SH-SY5Y (cell line): ENCODE results near the gene TRPM5.

ENCODE experiments used
- GATA2 ChIP-seq: IDR thresholded peaks from 2 replicates; pipeline ENCODE4 v1.6.1; 2011; ENCODE audit warnings: mild to moderate bottlenecking, low read depth, low read length
- GATA3 ChIP-seq: IDR thresholded peaks from 2 replicates; pipeline ENCODE4 v1.6.1; 2011; ENCODE audit warnings: low read depth, mild to moderate bottlenecking, low read length, moderate library complexity

The TRPM5 gene, protein sequence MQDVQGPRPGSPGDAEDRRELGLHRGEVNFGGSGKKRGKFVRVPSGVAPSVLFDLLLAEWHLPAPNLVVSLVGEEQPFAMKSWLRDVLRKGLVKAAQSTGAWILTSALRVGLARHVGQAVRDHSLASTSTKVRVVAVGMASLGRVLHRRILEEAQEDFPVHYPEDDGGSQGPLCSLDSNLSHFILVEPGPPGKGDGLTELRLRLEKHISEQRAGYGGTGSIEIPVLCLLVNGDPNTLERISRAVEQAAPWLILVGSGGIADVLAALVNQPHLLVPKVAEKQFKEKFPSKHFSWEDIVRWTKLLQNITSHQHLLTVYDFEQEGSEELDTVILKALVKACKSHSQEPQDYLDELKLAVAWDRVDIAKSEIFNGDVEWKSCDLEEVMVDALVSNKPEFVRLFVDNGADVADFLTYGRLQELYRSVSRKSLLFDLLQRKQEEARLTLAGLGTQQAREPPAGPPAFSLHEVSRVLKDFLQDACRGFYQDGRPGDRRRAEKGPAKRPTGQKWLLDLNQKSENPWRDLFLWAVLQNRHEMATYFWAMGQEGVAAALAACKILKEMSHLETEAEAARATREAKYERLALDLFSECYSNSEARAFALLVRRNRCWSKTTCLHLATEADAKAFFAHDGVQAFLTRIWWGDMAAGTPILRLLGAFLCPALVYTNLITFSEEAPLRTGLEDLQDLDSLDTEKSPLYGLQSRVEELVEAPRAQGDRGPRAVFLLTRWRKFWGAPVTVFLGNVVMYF (N-terminal part only)

DNA sequence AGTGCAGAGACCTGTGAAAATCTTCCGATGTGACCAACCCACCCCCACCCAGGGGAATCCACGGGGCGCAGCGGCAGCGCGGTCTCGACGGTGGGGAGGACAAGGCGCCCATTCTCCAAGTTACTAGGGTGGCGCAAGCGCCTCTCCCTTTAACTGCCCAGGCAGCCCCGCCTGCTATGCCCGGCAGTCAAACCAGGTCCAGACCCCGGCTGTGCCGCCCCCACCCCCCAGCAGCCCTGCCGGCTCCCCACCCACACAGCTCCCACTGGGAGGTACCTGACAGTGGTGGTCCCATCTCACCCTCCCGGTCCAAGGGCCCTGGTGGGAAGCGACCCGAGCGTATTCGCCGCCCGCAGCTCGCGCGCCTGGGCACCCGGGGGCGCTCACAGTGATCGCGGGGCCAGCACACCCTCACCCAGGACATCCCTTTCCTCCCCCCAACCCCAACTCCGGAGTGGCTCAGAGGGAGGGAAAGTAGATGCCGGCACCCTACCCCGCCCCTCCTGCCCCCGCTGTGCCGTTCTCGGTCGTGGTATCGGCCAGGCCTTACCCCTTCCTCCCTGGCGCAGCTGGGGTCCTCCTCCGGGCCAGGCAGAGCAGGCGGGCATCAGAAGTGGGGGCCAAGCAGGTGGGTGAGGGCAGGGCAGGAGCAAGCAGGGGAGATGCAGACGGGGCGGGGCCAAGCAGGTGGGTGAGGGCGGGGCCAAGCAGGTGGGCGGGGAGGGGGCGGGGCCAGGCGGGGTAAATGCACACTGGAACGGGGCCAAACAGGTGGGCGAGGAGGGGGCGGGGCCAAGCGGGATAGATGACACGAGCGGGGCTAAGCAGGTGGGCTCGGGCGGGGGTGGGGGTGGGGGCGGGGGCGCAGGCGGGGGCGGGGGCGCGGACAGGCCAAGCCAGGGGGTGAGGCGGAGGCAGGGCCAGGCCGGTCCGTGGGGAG, at the start of gene TRPM5:
Gene TRPM5 (minus strand): TSS at position 634 of the 940 bp plus-strand sequence. CDS start 21,478 bp downstream, outside the sequence.
- TF ChIP-seq GATA2, result no peak
- no peak for TF ChIP-seq GATA3

DNA sequence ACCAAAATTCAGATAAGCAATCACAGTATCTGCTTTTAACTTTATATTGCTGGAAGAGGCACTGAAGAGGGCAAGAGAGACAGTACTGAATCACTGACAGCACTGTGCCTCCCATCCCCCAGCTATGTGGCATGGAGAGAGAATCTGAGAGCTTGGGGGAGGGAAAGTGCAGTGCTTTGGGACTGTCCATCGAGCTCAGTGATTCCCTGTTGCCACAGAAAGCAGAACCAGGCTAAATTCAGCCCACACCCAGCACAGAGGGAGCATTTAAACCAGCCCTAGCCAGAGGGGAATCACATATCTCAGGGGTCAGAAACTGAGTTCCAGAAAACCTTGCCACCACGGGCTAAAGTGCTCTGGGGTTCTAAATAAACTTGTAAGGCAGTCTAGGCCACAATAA, 44.8 kb upstream of the TRPM5 start:
- TF ChIP-seq GATA3, result no peak
- TF ChIP-seq GATA2, result no peak

DNA sequence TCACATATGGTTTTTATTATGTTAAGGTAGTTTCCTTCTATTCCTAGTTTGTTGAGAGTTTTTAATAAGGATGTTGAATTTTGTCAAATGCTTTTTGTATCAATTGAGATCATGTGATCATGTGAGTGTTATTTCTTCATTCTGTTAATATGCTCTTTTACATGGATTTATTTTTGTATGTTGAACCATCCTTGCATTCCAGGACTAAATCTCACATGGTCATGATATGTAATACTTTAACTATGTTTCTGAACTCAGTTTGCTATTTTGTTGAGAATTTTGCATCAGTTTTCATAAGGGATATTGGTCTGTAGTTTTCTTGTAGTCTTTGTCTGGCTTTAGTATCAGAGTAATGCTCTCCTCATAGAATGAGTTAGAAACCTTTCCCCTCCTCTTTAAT, 43.7 kb upstream of the TRPM5 start:
- TF ChIP-seq GATA3 (no peak), GATA2 (no peak)

DNA sequence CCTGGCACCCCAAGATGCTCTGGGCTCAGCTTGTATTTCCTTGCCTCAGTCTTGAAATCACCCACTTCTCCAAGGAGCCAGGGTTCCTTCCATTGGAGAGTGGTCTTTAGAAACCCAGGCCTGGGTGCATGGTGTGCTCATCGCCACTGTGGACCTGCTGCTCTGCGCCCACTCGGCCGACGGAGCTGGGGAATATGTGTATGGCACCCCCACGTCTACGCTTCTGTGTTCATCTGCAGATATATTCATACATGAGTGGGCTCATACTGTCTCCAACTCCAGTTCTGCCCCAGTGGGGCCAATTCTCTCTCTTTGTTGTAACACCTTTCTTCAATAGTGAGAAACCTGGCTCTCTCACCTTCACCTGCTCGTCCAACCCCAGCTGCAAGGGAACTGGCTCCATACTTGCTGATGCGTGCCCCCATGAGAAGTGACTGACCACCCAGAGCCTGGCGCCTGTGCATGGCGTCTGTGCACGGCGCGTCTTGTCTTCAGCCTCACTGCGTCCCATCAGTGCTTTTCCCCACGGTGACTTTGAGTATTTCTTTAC, 40.3 kb upstream of the TRPM5 start:
- TF ChIP-seq GATA3, result no peak
- no peak for TF ChIP-seq GATA2

DNA sequence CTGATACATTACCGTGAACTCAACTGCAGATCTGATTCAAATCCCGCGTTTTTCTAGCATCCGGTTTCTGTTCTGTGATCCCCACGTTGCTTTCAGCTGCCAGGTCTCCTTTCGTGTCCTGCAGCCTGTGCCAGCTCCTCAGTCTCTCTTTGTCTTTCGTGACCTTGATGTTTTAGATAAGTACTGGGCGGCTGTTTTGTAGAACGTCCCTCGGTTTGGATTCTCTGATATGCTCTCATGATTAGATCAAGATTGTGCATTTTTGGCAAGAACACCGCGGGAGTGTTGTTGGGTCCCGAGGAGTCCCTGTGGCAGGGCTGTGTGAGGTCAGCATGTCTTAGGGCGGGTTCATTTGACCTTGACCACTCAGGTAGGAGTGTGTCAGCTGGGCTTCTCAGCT, 39.1 kb upstream of the TRPM5 start:
- TF ChIP-seq GATA3, result peak; percentile 65
- TF ChIP-seq GATA2, result peak; percentile 90

DNA sequence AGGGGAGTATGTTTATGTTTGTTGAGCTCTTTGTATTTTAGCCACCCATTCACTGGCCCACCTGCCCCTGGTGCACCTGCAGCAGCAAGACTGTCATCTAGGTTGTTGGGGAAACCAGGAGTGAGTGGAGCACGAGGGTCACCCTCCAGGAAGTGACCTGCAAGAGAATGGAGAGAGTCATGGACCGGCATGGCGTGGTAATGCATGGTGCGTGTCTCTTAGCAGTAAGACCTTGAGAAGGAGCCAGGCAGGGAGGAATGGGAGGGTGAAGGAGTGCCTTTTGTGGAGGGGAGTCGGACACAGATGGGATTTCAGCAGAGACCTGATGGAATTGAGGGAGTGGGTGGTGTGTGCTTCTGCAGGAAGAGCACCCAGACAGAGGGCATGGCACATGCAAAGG, 38.4 kb upstream of the TRPM5 start:
- TF ChIP-seq GATA2 (no peak), GATA3 (no peak)

DNA sequence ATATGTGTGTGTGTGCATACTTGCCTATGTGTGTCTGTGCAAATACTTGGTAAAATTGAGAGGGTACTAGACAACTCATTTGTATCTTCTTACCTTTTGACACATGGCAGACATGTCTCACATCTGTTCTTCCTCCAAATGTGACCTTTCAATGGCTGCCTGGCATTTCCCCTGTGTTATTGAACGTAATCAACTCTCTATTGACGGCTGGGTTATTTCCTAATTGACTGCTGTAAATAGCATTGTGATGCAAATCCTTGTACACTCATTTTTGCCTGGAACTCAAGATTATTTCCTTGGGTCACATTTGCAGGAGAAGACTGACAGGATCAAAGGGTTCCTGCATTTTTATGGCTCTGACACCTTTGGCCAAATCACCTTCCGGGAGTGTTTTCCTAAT, 37.9 kb upstream of the TRPM5 start:
- TF ChIP-seq GATA2 (no peak), GATA3 (no peak)

DNA sequence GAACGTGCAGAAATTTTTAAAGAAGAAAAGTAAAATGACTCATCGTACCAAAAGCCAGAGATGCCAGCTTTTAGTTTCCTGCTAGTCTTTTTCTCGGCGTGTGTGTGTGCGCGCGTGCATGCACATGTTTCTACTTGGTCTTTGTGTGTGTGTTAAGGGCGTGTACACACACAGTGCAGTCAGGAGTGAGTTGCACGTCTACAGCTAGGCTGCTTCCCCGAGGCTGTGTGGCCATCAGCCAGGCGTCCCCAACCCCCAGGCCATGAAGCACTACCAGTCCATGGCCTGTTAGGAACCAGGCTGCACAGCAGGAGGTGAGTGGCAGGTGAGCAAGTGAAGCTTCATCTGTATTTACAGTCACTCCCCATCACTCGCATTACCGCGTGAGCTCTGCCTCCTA, 36.9 kb upstream of the TRPM5 start:
- TF ChIP-seq GATA2 (no peak), GATA3 (no peak)

DNA sequence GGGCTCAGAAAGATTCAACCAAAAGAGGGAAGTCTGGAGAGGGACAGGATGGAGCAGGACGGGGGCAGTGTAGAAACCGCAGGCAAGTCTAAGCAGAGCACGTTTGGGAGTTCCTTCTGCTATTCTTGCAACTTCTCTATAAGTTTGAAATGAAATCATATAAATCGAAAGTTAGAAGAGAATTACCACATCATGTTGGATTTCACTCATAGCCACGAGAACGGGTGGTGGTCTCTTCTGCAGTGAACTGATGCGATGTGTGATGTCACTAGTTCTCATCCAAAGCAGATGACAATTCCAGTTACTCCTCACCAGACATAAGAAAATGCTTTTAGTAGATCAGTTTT, 36.5 kb upstream of the TRPM5 start:
- TF ChIP-seq GATA3, result no peak
- no peak for TF ChIP-seq GATA2

DNA sequence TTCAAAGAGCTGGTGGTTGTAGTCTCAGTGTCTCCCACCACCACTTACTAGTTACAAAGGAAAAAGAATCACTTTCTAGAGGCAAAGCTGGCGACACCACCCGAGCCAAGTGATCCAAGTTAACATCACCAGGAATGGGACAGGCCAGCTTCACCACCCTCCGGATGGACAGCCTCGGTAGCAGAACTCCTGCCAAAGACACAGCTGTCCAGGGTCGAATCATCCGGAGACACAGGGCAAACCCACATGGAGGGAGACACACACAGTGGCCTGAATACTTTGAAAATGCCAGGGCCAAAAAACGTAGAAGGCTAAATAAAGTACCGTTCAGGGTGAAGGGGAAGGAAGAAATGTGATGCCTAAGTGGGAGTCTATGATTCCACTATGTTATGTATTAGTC, 33.6 kb upstream of the TRPM5 start:
- TF ChIP-seq GATA3 (no peak), GATA2 (no peak)

DNA sequence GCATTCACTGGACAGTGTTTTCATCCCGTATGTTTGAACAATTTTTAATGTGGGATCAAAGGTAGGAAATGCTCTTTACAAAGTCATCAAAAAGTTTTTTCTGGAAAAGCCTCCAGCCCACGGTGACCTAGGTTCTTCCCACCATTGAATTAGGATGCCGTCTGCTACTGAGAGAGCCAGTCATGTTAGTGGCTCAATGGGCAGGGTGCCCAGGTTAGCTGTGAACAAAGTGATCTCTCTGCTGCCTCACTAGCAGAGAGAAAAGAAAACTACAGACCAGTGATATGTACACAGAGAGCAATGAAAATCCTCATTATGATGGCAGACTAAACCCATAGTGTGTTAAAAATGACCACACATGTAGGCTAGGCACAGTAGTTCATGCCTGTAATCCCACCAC, 32.9 kb upstream of the TRPM5 start:
- TF ChIP-seq GATA3, result no peak
- no peak for TF ChIP-seq GATA2

DNA sequence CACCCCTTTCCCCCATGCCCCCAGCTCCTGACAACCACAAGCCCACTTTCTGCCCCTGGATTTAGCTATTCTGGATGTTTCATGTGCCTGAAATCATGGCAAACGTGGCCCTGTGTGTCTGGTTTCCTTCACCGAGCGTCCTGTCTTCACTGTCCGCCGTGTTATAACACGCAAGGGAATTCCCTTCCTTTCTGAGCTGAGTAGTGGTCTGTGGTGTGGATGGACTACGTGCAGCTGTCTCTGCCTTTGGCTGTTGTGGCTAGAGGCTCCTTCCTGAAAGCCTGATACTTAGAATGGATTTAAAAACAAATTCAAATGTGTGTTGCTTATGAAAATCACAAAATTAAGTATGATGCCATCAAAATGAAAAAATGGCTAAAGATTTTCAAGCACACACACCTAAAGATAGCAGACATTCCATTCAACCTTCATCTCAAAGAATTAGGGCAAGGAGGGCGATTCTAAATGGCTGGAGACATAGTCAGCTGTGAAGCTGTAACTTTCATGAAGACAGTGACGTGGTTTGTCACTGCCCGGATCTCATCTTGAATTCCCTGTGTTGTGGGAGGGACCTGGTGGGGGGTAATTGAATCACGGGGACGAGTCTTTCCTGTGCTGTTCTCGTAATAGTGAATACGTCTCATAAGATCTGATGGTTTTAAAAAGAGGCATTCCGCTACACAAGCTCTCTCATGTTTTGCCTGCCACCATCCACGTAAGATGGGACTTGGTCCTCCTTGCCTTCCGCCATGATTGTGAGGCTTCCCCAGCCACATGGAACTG, 31.0 kb upstream of the TRPM5 start:
- TF ChIP-seq GATA2 (no peak), GATA3 (no peak)

DNA sequence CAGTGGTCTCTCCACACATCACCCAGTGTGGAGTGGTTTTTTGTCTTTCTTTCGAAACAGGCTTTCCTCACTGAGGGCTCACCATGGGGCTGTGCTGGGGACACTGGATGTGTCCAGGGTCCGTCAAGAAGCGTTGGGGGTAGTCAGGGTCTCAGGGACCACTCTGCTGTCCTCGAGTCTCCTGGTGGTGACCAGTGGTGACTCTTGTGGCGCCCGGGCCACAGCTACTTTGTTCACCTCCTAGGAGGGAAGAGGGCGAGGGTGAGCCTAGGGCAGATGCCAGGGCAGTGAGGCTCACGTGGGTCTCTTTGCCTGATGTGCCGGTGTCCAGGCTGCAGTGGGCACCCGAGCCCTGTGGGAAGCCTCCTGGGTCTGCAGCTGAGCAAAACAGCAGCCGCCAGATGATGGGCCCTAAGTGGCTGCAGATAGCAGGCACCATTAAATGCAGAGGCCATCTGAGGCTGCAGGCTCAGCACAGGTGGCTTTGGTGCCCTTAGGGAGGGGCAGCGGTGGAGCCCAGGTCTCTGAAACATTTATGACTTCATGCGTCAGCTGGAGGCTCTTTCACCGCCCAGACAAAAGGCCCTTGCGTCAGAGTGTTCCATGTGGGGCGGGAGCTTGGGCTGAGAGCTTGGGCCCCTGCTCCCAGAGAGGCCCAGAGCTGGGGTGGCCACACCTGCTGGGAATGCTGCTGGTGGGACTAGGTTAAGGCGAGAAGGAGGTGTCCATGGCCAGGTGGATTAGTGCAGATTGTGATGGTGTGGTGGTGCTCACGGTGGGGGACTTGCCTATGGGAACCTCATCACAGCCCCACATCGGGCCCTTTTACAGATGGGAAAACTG, 30.0 kb upstream of the TRPM5 start:
- TF ChIP-seq GATA3 (no peak), GATA2 (no peak)
